Stimulated activated CD4-positive, alpha-beta T cell treated with anti-CD3 and anti-CD28 coated beads, Interleukin-2, amount 100 ng/mL, for 24 hours (primary cell): ENCODE results near the gene MUC5AC.
"Not testable (repeated sequence)": the region's sequence is repeated elsewhere in the genome, so short reads cannot be mapped to it uniquely, and the experiment has no call there.

Source experiments
- DNase-seq, 2 donors: peaks; one replicate each; pipeline ENCODE4 v3.0.0-alpha.2; 2020

Gene MUC5AC

GRCh38 chr11:1162491-1163311 is 4.9 kb downstream of the MUC5AC start:
- DNase-seq: no peak

GRCh38 chr11:1163321-1163910 is 5.7 kb downstream of the MUC5AC start:
- no peak for DNase-seq

- DNase-seq: no peak
These were observed 6.4 kb downstream of the MUC5AC start for GRCh38 chr11:1163911-1164735.

GRCh38 chr11:1164779-1165255 is 7.1 kb downstream of the MUC5AC start:
- not testable (repeated sequence) for DNase-seq

GRCh38 chr11:1165256-1166041 is 7.7 kb downstream of the MUC5AC start:
- DNase-seq: no peak

- no peak for DNase-seq
These were observed 9.5 kb downstream of the MUC5AC start for GRCh38 chr11:1167256-1167655.

- no peak for DNase-seq
These were observed 10.0 kb downstream of the MUC5AC start for GRCh38 chr11:1167751-1168231.

GRCh38 chr11:1168256-1168655 is 10.5 kb downstream of the MUC5AC start:
- DNase-seq: no peak

GRCh38 chr11:1168721-1169161 is 11.0 kb downstream of the MUC5AC start:
- no peak for DNase-seq

GRCh38 chr11:1171223-1171984 is 13.7 kb downstream of the MUC5AC start:
- no peak for DNase-seq

GRCh38 chr11:1171985-1172728 is 14.4 kb downstream of the MUC5AC start:
- no peak for DNase-seq

GRCh38 chr11:1172729-1173117 is 15.0 kb downstream of the MUC5AC start:
- no peak for DNase-seq

GRCh38 chr11:1173396-1173795 is 15.6 kb downstream of the MUC5AC start:
- not testable (repeated sequence) for DNase-seq

GRCh38 chr11:1174441-1175370 is 17.0 kb downstream of the MUC5AC start:
- no peak for DNase-seq

- DNase-seq: no peak
These were observed 17.9 kb downstream of the MUC5AC start for GRCh38 chr11:1175461-1176223.

- DNase-seq: no peak
These were observed 18.7 kb downstream of the MUC5AC start for GRCh38 chr11:1176224-1177019.

- DNase-seq: no peak
These were observed 19.4 kb downstream of the MUC5AC start for GRCh38 chr11:1177020-1177770.
